NB4 (cell line): ENCODE data around the gene OR2M3.

Experiments used
- MYC ChIP-seq: IDR thresholded peaks from 2 replicates; pipeline ENCODE4 v1.6.1; 2011; ENCODE audit warnings: low read depth, low read length
- POLR2A ChIP-seq: IDR thresholded peaks from 2 replicates; pipeline ENCODE4 v1.6.1; 2011; ENCODE audit warnings: mild to moderate bottlenecking; ENCODE audit not compliant: insufficient read length; ENCODE audit errors: extremely low read depth
- TF ChIP-seq, protein P1 (sequence below): IDR thresholded peaks from one replicate; pipeline ENCODE4 v1.5.1; 2012; ENCODE audit warnings: low read depth, low read length
- TF ChIP-seq, protein P2 (sequence below): IDR thresholded peaks from 2 replicates; pipeline ENCODE4 v1.6.1; 2011; ENCODE audit warnings: low read depth, low read length

DNA sequence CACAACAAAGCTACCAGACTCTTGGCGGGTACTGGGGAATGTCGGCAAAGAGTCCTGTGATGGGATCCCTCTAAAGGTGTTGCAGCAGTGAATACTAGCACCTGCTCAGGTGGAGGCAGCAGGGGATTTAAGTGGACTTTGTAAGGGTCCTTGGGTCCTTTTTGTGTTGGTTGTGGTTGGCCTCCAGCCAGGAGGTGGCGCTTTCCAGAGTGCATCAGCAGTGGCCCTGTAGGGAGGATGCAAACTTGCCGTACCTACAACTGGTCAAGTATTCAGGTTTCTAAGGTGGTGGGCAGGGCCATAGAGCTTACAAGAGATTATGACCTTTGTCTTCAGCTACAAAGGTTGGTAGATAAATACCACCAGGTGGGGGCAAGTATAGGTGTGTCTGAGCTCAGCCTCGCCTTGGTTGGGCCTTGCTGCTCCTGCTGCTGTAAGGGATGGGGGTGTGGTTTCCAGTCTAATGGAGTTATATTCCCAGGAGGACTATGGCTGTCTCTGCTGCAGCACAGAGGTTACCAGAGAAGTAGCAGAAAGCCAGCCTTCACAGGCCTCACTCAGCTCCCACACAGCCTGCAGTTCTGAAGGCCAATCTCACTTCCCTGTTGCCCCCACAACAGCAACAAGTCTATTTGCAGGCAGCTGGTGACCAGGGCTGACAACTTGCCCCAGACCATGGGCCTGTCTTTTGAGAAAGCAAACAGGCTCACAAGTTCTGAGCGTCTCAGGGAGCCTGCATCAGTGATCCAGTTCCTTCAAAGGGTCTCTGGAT is 44.8 kb upstream of the OR2M3 start:
- TF ChIP-seq, protein P1, sequence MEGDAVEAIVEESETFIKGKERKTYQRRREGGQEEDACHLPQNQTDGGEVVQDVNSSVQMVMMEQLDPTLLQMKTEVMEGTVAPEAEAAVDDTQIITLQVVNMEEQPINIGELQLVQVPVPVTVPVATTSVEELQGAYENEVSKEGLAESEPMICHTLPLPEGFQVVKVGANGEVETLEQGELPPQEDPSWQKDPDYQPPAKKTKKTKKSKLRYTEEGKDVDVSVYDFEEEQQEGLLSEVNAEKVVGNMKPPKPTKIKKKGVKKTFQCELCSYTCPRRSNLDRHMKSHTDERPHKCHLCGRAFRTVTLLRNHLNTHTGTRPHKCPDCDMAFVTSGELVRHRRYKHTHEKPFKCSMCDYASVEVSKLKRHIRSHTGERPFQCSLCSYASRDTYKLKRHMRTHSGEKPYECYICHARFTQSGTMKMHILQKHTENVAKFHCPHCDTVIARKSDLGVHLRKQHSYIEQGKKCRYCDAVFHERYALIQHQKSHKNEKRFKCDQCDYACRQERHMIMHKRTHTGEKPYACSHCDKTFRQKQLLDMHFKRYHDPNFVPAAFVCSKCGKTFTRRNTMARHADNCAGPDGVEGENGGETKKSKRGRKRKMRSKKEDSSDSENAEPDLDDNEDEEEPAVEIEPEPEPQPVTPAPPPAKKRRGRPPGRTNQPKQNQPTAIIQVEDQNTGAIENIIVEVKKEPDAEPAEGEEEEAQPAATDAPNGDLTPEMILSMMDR: no peak
- TF ChIP-seq, protein P2, sequence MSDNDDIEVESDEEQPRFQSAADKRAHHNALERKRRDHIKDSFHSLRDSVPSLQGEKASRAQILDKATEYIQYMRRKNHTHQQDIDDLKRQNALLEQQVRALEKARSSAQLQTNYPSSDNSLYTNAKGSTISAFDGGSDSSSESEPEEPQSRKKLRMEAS: no peak
- TF ChIP-seq POLR2A: no peak
- TF ChIP-seq MYC: no peak
